ENCODE results near the gene ASPG. TPM values are rescaled to one million over a fixed set of nuclear protein-coding genes. Genes with fewer than 3 reads are reported as not detected.

Gene ASPG
- total RNA-seq, 1 experiment from 2014 or later, result not detected

GRCh38 chr14:104075530-104076151 is 9.9 kb upstream of the ASPG start:
- DNase-seq (ENCODE audit: low spot score), result no peak

- no peak for DNase-seq (ENCODE audit: low spot score)
Observed at GRCh38 chr14:104076743-104077142, 8.8 kb upstream of the ASPG start.

GRCh38 chr14:104078031-104078455 is 7.5 kb upstream of the ASPG start:
- peak; percentile 94 for DNase-seq (ENCODE audit: low spot score)

GRCh38 chr14:104080376-104081260 is 4.9 kb upstream of the ASPG start:
- DNase-seq (ENCODE audit: low spot score), result no peak

GRCh38 chr14:104081261-104081835 is 4.2 kb upstream of the ASPG start:
- DNase-seq (ENCODE audit: low spot score), result no peak

- DNase-seq (ENCODE audit: low spot score), result no peak
Observed at GRCh38 chr14:104081951-104082464, 3.5 kb upstream of the ASPG start.

GRCh38 chr14:104082807-104083206 is 2.7 kb upstream of the ASPG start:
- no peak for DNase-seq (ENCODE audit: low spot score)

GRCh38 chr14:104084251-104085002 is 1.1 kb upstream of the ASPG start:
- DNase-seq (ENCODE audit: low spot score), result no peak

GRCh38 chr14:104085889-104086201 is 345 bp downstream of the ASPG start:
- no peak for DNase-seq (ENCODE audit: low spot score)

- DNase-seq (ENCODE audit: low spot score), result no peak
Observed at GRCh38 chr14:104086210-104086660, 735 bp downstream of the ASPG start.

GRCh38 chr14:104086661-104087461 is 1.4 kb downstream of the ASPG start:
- no peak for DNase-seq (ENCODE audit: low spot score)

GRCh38 chr14:104087505-104087904 is 2.0 kb downstream of the ASPG start:
- no peak for DNase-seq (ENCODE audit: low spot score)

- no peak for DNase-seq (ENCODE audit: low spot score)
Observed at GRCh38 chr14:104087981-104088850, 2.7 kb downstream of the ASPG start.

GRCh38 chr14:104090071-104090748 is 4.7 kb downstream of the ASPG start:
- DNase-seq (ENCODE audit: low spot score), result no peak

GRCh38 chr14:104091061-104091926 is 5.8 kb downstream of the ASPG start:
- no peak for DNase-seq (ENCODE audit: low spot score)

GRCh38 chr14:104091927-104092771 is 6.6 kb downstream of the ASPG start:
- DNase-seq (ENCODE audit: low spot score), result no peak

GRCh38 chr14:104092931-104093365 is 7.4 kb downstream of the ASPG start:
- DNase-seq (ENCODE audit: low spot score), result no peak
